ENCODE measurements around the gene SIN3B.

DNA sequence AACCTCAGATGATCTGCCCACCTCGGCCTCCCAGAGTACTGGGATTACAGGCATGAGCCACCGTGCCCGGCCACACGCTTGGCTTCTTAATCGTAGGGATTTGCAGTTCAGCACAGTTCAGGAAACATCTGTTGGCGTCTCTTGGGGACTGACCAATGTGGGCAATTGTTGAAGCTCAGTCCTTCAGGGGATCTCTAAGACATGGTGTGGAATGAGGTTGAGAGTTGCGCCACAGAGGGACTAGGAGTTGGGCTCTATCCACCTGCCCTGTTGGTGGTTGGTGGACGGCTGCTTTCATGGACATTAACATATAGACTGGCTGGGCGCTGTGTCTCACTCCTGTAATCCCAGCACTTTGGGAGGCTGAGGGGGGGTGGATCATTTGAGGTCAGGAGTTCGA is 37.3 kb upstream of the SIN3B start:
- TF ChIP-seq GATA3 (IDR thresholded peaks at IDR 0.05; ENCODE audit: low read depth, low read length) (no peak), GATA2 (IDR thresholded peaks at IDR 0.05; ENCODE audit: low read depth, low read length) (no peak)
